HG02840 (cell line): ENCODE data around the gene SERPINE1.
A peak's percentile ranks its signal among the peaks of the same experiment; 100 is the strongest.
"Not testable (repeated sequence)": the region's sequence is repeated elsewhere in the genome, so short reads cannot be mapped to it uniquely, and the experiment has no call there.

ENCODE experiments used
- ATAC-seq: cut with Tn5 transposase; IDR thresholded peaks from one replicate; pipeline ENCODE4 v1.9.1; 2021; ENCODE audit warnings: mild to moderate bottlenecking, moderate library complexity, moderate number of reproducible peaks; ENCODE audit not compliant: unreplicated experiment, low FRiP score

Gene SERPINE1

GRCh38 chr7:101126651-101127459 is at the start of gene SERPINE1:
SERPINE1 (plus strand) TSS chr7:101127104; CDS start chr7:101128394, 1,290 bp downstream.
- ATAC-seq, result no peak

- no peak for ATAC-seq
These were observed 49.4 kb upstream of the SERPINE1 start for GRCh38 chr7:101077303-101078086.

GRCh38 chr7:101081432-101081831 is 45.5 kb upstream of the SERPINE1 start:
- no peak for ATAC-seq

- ATAC-seq, result no peak
These were observed 42.1 kb upstream of the SERPINE1 start for GRCh38 chr7:101084865-101085161.

GRCh38 chr7:101085162-101085964 is 41.5 kb upstream of the SERPINE1 start, which contains the start of gene TRIM56:
TRIM56 (plus strand) TSS chr7:101085481; CDS start chr7:101087313, 1,832 bp downstream.
- ATAC-seq, result peak; percentile 70

- ATAC-seq, result no peak
These were observed 39.4 kb upstream of the SERPINE1 start for GRCh38 chr7:101087334-101088068.

GRCh38 chr7:101088069-101088425 is 38.9 kb upstream of the SERPINE1 start:
- ATAC-seq, result no peak

- ATAC-seq, result no peak
These were observed 37.9 kb upstream of the SERPINE1 start for GRCh38 chr7:101088858-101089529.

GRCh38 chr7:101089876-101090275 is 37.0 kb upstream of the SERPINE1 start:
- ATAC-seq, result no peak

GRCh38 chr7:101092266-101092905 is 34.5 kb upstream of the SERPINE1 start:
- ATAC-seq, result not testable (repeated sequence)

- ATAC-seq, result no peak
These were observed 33.0 kb upstream of the SERPINE1 start for GRCh38 chr7:101093906-101094305.

GRCh38 chr7:101094376-101094775 is 32.5 kb upstream of the SERPINE1 start:
- ATAC-seq, result no peak

- ATAC-seq, result no peak
These were observed 32.0 kb upstream of the SERPINE1 start for GRCh38 chr7:101094791-101095375.

GRCh38 chr7:101096331-101096956 is 30.5 kb upstream of the SERPINE1 start:
- ATAC-seq, result no peak

GRCh38 chr7:101096957-101097347 is 30.0 kb upstream of the SERPINE1 start:
- no peak for ATAC-seq

GRCh38 chr7:101097561-101097960 is 29.3 kb upstream of the SERPINE1 start:
- ATAC-seq, result no peak

- no peak for ATAC-seq
These were observed 26.7 kb upstream of the SERPINE1 start for GRCh38 chr7:101099969-101100781.
